Stimulated activated CD8-positive, alpha-beta memory T cell treated with anti-CD3 and anti-CD28 coated beads, Interleukin-7, amount 100 ng/mL, for 4 hours (primary cell): ENCODE measurements around the gene PARVG.
A peak's percentile ranks its signal among the peaks of the same experiment; 100 is the strongest.

Source experiments
- DNase-seq, 2 donors: peaks; one replicate each; pipeline ENCODE4 v3.0.0-alpha.2; 2020; ENCODE audit warnings: low read depth in 2 of 2

PARVG gene

GRCh38 chr22:44181033-44181911 is 547 bp downstream of the PARVG start:
- DNase-seq = peak; percentile 59 to 71

GRCh38 chr22:44181912-44182587 is 1.3 kb downstream of the PARVG start:
- DNase-seq = no peak

GRCh38 chr22:44182588-44183286 is 2.0 kb downstream of the PARVG start:
- DNase-seq = peak in 1 of 2 donors; percentile 26

GRCh38 chr22:44183287-44183588 is 2.5 kb downstream of the PARVG start:
- DNase-seq = peak in 1 of 2 donors; percentile 12

GRCh38 chr22:44184006-44184405 is 3.3 kb downstream of the PARVG start:
- no peak for DNase-seq

GRCh38 chr22:44185237-44186120 is 4.8 kb downstream of the PARVG start:
- DNase-seq = no peak

GRCh38 chr22:44186121-44186510 is 5.4 kb downstream of the PARVG start:
- no peak for DNase-seq

- DNase-seq = no peak
These were observed 6.0 kb downstream of the PARVG start for GRCh38 chr22:44186737-44187136.

- DNase-seq = no peak
These were observed 7.0 kb downstream of the PARVG start for GRCh38 chr22:44187652-44188230.

- DNase-seq = no peak
These were observed 7.6 kb downstream of the PARVG start for GRCh38 chr22:44188316-44188715.

GRCh38 chr22:44188986-44189630 is 8.4 kb downstream of the PARVG start:
- DNase-seq = no peak

- no peak for DNase-seq
These were observed 9.8 kb downstream of the PARVG start for GRCh38 chr22:44190381-44190976.

- peak; percentile 23 to 29 for DNase-seq
These were observed 10.3 kb downstream of the PARVG start for GRCh38 chr22:44191036-44191454.

GRCh38 chr22:44192098-44192815 is 11.5 kb downstream of the PARVG start:
- DNase-seq = peak in 1 of 2 donors; percentile 11

GRCh38 chr22:44192816-44193534 is 12.2 kb downstream of the PARVG start:
- DNase-seq = no peak

GRCh38 chr22:44193535-44193891 is 12.8 kb downstream of the PARVG start:
- DNase-seq = no peak

- no peak for DNase-seq
These were observed 13.8 kb downstream of the PARVG start for GRCh38 chr22:44194569-44194968.

GRCh38 chr22:44195189-44195871 is 14.6 kb downstream of the PARVG start:
- DNase-seq = no peak
